Sigmoid colon (tissue), 7 donors: Measurements from ENCODE around the gene SDHAF1. TPM values are rescaled to one million over a fixed set of nuclear protein-coding genes. Genes with fewer than 3 reads are reported as not detected.

Source experiments
- DNase-seq: peaks from one replicate; pipeline ENCODE4 v3.0.0-alpha.2; 2019
- H3K27ac ChIP-seq, 4 donors: fragments of 200-600 bp; sonication (generic); one replicate each; pipeline ENCODE4 v1.5.1; 2016 to 2019; ENCODE audit warnings: mild to moderate bottlenecking in 1 of 4
- H3K27me3 ChIP-seq, 3 donors: fragments of 200-600 bp; sonication (generic); one replicate each; pipeline ENCODE4 v1.5.1; 2019; ENCODE audit warnings: mild to moderate bottlenecking in 1 of 3
- H3K36me3 ChIP-seq, 4 donors: fragments of 200-600 bp; sonication (generic); one replicate each; pipeline ENCODE4 v1.5.1; 2016 to 2019
- H3K4me1 ChIP-seq, 4 donors: fragments of 200-600 bp; sonication (generic); one replicate each; pipeline ENCODE4 v1.5.1; 2017 to 2019
- H3K4me3 ChIP-seq, 4 donors: fragments of 200-600 bp; sonication (generic); one replicate each; pipeline ENCODE4 v1.5.1; 2017 to 2019; ENCODE audit warnings: mild to moderate bottlenecking in 2 of 4, moderate library complexity in 1 of 4
- H3K9me3 ChIP-seq, 4 donors: fragments of 200-600 bp in 3 of 4; sonication (generic) in 3 of 4; one replicate each; pipeline versions ENCODE4 v1.5.1 to v1.6.1; 2013 to 2019
- CTCF ChIP-seq, 4 experiments: fragments of 450-650 bp in 3 of 4; fragments of 200-600 bp in 1 of 4; IDR thresholded peaks; one replicate each; pipeline ENCODE4 v1.5.1; 2016 to 2019; ENCODE audit warnings: antibody characterized with exemption in 4 of 4, mild to moderate bottlenecking in 3 of 4, moderate library complexity in 2 of 4
- EP300 ChIP-seq, 4 donors: sonication (generic); formaldehyde crosslinking; IDR thresholded peaks; one replicate each; pipeline ENCODE4 v1.6.1; 2017; ENCODE audit warnings: antibody characterized with exemption in 4 of 4
- POLR2A ChIP-seq, 2 donors: fragments of 450-650 bp; IDR thresholded peaks; one replicate each; pipeline ENCODE4 v1.6.1; 2016; ENCODE audit warnings: antibody characterized with exemption in 2 of 2, mild to moderate bottlenecking in 2 of 2, moderate library complexity in 2 of 2
- POLR2AphosphoS5 ChIP-seq, 4 donors: sonication (generic); formaldehyde crosslinking; IDR thresholded peaks; one replicate each; pipeline ENCODE4 v1.6.1; 2017; ENCODE audit warnings: antibody characterized with exemption in 4 of 4
- WGBS, 2 donors: extraction: QIAGEN DNeasy Blood & Tissue Kit; methylation state at CpG; one replicate each; pipeline ENCODE4 v1.1.7; 2013; 5-methylcytosine and 5-hydroxymethylcytosine counted together
- intact Hi-C: fragments of 100-400 bp; cut with DNase I; formaldehyde crosslinking; loops from one replicate; pipeline ENCODE4 v1.15.1; 2023
- polyA plus RNA-seq, 3 donors: library from polyadenylated mRNA; stranded (reverse); fragments of 200-250 nt; gene quantifications; one replicate each; pipeline ENCODE4 v1.2.3, GENCODE V29; 2013
- total RNA-seq, 4 donors: library from RNA; depleted of rRNA; stranded (reverse); fragments of >200 nt; gene quantifications; one replicate each; pipeline ENCODE4 v1.1.0, GENCODE V29; 2016
- donor health status: healthy with polysubstance abuse.
- donor health status: Bipolar disorder and iron deficiency.
- donor health status: healthy.

Gene SDHAF1
- total and polyA plus RNA-seq, 7 donors = 19.2 to 135 (median 56.2) TPM

DNA sequence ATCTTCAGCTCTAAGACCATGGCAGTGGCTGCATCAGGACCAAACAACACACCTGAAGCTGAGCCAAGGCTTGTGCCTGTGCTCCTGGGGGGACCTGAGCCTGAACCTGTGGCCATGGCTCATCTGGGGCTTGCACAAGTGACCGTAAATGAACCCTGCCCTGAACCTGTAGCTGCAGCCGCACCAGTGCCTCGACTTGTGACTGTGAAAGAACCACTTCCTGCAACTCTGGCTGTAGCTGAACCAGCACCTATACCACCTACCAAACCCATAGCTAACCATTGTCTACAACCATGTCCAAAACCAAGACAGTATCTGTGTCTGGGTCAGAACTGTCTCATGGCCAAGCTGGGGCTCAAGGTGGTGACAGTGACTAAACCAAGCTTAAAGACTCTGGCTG lies 28.2 kb upstream of the SDHAF1 start:
- no peak for TF ChIP-seq EP300 (IDR thresholded peaks at IDR 0.05)
- TF ChIP-seq POLR2AphosphoS5 (IDR thresholded peaks at IDR 0.05) = no peak
- no peak for TF ChIP-seq POLR2A (IDR thresholded peaks at IDR 0.05)
- TF ChIP-seq CTCF (IDR thresholded peaks at IDR 0.05) = no peak
- Histone ChIP-seq H3K4me3 (no peak overlapping the region), H3K27ac (no peak overlapping the region), H3K9me3 (no peaks in the 10 kb centered on the region), H3K4me1 (no peaks in the 10 kb centered on the region), H3K36me3 (no peaks in the 10 kb centered on the region), H3K27me3 (peaks cover 3 to 26% (median 6%) of the 10 kb centered on the region in 3 donors)
- intact Hi-C loops = no loop called here
- no peak for DNase-seq
- 78 to 79% methylated on average over 3 of the region's 3 CpGs for WGBS, 2 donors

DNA sequence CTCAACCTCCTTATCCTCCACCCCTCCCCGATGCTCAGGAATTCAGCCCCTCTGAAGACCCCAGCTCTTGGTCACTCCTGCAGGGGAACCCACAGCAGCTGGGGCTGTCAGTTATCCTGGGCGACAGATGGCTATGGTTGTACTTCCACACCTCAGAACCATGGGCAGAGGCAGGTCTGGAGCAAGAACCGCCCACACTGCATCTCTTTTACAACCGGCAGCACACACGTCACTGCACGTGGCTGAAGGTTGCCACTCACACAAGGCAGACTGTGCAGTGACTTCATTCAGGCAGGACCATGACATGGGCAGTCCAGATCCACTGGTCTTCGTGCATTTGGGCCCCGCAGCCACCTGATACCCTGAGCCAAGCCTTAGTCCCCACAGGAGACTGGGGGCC lies 21.5 kb upstream of the SDHAF1 start:
- no peak for DNase-seq
- intact Hi-C loops = no loop called here
- Histone ChIP-seq H3K36me3 (no peaks in the 10 kb centered on the region), H3K4me3 (no peak overlapping the region), H3K4me1 (no peaks in the 10 kb centered on the region), H3K27me3 (peaks cover 0 to 13% (median 0%) of the 10 kb centered on the region in 3 donors), H3K9me3 (no peaks in the 10 kb centered on the region), H3K27ac (no peak overlapping the region)
- 31 to 40% methylated on average over 8 of the region's 8 CpGs for WGBS, 2 donors
- TF ChIP-seq POLR2AphosphoS5 (IDR thresholded peaks at IDR 0.05) (no peak), POLR2A (IDR thresholded peaks at IDR 0.05) (no peak), CTCF (IDR thresholded peaks at IDR 0.05) (no peak), EP300 (IDR thresholded peaks at IDR 0.05) (no peak)

DNA sequence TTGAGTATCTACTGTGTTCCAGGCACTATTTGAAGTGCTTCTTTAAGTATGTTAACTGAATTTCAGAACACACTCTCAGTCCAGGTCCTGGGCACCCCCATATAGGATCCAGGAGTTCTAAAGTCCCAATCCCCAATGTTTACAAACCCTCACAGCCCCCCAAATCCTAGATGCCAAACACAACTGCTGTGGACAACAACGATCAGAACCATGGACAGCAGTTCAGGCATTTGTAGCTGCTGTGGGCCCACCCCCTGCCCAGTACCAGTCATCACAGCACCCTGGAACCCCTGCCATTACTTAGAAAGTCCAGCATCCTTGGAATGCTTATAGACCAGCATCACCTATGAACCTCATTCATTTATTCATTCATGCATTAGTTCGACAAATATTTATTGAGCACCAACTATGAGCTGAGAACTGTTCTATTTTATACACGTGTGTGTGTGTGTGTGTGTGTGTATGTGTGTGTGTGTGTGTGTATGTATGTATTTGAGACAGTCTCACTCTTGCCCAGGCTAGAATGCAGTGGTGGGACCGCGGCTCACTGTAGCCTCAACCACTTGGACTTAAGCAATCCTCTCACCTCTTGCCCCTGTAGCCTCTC lies 19.3 kb upstream of the SDHAF1 start:
- 35 to 37% methylated on average over 5 of the region's 5 CpGs for WGBS, 2 donors
- H3K27ac ChIP-seq = no peak overlapping the region
- TF ChIP-seq EP300 (IDR thresholded peaks at IDR 0.05) (no peak), POLR2AphosphoS5 (IDR thresholded peaks at IDR 0.05) (no peak), POLR2A (IDR thresholded peaks at IDR 0.05) (no peak), CTCF (IDR thresholded peaks at IDR 0.05) (no peak)
- no peak for DNase-seq
- H3K36me3 ChIP-seq = no peaks in the 10 kb centered on the region
- H3K4me3 ChIP-seq = no peak overlapping the region
- H3K4me1 ChIP-seq = no peaks in the 10 kb centered on the region
- intact Hi-C loops = no loop called here
- peaks cover 0 to 24% (median 6%) of the 10 kb centered on the region in 3 donors for H3K27me3 ChIP-seq
- no peaks in the 10 kb centered on the region for H3K9me3 ChIP-seq

- Histone ChIP-seq H3K4me3 (no peak overlapping the region), H3K9me3 (no peaks in the 10 kb centered on the region), H3K4me1 (no peaks in the 10 kb centered on the region), H3K36me3 (no peaks in the 10 kb centered on the region), H3K27me3 (peaks cover 0 to 29% (median 6%) of the 10 kb centered on the region in 3 donors), H3K27ac (no peak overlapping the region)
- DNase-seq = no peak
- intact Hi-C loops = no loop called here
- TF ChIP-seq POLR2A (IDR thresholded peaks at IDR 0.05) = no peak
- no peak for TF ChIP-seq EP300 (IDR thresholded peaks at IDR 0.05)
- TF ChIP-seq POLR2AphosphoS5 (IDR thresholded peaks at IDR 0.05) = no peak
- TF ChIP-seq CTCF (IDR thresholded peaks at IDR 0.05) = no peak
- WGBS, 2 donors = 54 to 55% methylated on average over 14 of the region's 14 CpGs
These were observed 17.4 kb upstream of the SDHAF1 start for GRCh38 chr19:35977446-35978222.
